Pulmonary artery endothelial cell (primary cell): ENCODE results near the gene RELN. TPM values are rescaled to one million over a fixed set of nuclear protein-coding genes. Genes with fewer than 3 reads are reported as not detected.

Source experiments
- DNase-seq: peaks from one replicate; pipeline ENCODE4 v3.0.0-alpha.2; 2011; ENCODE audit warnings: low read depth, low spot score
- total RNA-seq: library from RNA; depleted of rRNA; stranded (reverse); fragments of >200 nt; gene quantifications from 2 replicates; pipeline ENCODE4 v1.2.3, GENCODE V29; 2014

The RELN gene
- total RNA-seq, 1 donor from 2014 or later, result 7.9 TPM

DNA sequence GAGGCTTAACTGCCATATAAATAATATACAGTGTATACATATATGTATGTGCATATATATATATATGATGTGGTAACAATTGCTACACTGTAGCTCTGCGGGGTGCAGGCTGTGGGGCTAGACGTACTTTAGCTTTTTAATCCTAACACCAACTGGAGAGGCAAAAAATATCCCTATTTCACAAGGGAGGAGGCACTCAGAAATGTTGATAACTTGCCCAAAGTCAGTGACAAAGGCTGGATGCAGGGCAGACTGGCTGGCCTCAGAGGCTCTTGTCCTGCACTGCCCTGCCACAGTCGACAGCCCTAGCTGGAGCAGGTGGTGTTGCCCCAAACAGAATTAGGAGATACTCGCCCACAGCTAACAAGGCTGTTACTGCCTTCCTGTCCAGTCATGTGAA is 1.5 kb upstream of the RELN start:
- no peak for DNase-seq

DNA sequence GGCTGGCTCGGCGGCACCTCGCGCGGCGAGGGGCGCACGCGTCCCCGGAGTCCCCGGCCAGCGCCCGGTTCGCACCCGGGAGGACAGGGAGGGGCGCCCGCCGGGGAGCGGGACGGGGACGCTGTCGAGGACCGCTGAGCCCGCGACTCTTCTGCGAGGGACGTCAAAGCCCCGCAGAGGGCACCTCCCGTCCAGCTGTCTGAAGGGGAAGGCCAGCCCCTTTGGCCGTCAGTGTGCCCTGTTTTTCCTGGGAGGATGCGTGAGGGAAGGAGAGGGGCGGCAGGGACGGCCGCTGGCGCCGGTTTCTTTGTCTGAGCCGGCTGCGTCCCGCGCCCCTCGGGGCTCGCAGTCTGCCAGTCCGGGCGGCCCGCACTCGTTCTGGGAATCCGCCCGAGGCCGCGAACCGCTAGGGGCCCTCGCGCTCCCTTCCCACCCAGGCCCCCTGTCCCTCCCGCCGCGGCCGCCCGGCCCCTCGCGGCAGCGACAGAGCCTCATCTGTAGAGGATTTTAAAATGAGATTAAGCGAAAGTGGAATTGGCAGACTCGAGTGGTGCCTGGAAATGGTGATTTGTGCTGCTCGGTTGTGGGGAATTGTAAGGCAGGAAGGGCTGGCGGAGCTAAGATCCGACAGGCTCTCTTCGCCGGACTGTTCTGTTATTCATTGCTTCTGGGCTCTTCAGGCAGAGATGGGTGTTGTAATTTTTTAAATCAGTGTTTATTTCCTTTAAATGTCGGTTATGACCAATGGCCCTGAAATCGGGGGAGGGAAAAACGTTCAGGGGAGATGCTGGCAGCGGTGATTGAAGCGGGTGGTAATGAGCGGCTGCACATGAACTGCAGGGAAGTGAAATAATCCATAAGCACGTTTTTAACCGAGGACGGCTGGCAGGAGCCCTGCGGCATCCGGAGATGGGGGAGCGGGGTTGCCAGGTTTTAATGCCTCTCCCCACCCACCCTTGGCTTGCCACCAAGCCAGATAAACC is 618 bp upstream of the RELN start:
- no peak for DNase-seq

DNA sequence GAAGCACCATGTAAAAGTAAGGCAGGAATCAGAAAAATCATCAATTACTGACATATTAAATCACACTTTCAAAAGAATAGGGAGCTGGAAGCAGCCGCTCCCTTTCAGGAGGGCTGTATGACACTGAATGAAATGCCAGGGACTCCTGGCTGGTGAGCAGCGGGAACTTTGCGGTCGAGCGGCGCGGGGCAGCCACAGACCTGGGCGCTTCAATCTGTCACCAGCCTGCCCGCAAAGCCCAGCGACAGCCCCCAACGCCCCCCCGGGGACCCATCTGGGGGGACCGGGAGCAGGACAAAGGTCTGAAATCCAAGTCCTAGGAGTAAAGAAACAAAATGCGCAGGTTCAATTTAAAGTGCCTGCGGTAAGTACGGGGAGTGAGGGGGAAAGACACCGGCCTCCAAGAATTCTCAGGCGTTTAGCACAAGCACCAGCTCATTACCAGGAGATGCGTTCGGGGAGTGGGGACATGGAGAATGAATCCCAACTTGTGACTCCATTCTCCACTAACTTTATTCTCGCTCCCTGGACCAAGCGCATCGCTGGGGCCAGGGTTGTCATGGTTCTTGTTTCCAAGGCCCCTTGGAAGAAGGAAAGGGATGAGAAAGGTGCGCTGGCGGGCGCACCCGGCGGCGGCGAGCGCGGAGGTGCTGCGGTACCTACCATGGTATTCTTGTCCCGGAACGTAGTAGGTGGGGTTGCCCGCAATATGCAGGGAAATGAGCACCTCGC is 824 bp downstream of the RELN start:
- no peak for DNase-seq

DNA sequence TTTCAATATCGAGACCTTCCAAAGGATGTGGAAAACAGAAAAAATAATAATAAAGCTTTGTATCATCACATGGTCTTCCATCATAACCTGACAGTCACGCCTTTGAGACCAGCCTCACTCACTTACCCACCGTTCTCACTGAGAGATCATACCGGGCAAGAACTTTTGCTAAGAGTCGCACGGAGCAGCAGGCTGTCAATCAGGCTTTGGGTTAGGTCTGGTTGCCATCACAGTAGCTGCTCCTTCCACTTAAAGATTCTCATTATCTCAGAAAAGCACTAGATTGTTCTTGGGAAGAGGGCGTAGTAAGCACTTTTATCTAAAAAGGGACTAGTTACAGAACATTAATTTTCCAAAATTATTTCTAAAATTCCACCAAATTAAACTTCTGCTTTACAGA is 2.0 kb downstream of the RELN start:
- DNase-seq, result no peak

DNA sequence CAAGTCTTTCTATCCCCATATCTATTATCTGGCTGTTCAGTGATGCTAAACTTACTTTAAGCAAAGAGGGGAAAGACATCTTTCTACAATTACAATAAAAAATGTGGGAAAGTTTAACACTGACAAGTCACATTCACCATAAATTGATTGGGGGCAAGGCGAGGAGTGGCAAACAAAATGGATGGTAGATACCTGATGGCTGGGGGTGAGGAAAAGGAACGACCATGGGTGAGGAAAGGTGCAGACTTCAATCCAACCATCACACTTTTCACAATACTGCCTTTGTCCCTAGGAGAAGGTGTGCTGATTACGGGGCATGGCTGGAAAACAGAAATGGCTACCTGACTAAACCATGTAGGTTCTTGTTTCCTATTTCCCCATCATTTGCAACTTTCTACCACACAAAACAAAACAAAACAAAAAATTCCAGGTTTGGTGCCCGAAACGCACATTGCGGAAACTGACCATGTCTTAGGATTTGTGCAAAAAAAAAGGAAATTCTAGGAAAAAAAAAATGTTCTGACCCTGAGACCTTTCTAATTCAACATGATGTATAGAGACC is 3.8 kb downstream of the RELN start:
- no peak for DNase-seq

DNA sequence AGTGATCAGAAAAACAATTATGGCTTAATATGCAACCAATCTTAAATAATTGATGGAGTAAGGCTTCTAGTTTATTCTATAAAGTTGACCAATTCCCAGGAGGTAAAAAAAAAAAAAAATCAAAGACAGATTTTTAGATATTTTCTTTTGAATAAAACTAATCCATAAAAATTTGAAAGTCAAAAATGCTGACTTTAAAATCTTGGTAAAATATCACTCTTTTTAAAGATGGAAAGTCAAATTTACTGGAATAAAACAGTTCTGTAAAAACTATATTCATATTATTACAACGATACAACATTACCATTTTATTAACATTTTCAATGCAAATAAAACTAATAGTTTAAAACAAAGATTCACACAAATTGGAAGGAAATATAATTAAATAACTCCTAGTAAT is 5.4 kb downstream of the RELN start:
- no peak for DNase-seq

DNA sequence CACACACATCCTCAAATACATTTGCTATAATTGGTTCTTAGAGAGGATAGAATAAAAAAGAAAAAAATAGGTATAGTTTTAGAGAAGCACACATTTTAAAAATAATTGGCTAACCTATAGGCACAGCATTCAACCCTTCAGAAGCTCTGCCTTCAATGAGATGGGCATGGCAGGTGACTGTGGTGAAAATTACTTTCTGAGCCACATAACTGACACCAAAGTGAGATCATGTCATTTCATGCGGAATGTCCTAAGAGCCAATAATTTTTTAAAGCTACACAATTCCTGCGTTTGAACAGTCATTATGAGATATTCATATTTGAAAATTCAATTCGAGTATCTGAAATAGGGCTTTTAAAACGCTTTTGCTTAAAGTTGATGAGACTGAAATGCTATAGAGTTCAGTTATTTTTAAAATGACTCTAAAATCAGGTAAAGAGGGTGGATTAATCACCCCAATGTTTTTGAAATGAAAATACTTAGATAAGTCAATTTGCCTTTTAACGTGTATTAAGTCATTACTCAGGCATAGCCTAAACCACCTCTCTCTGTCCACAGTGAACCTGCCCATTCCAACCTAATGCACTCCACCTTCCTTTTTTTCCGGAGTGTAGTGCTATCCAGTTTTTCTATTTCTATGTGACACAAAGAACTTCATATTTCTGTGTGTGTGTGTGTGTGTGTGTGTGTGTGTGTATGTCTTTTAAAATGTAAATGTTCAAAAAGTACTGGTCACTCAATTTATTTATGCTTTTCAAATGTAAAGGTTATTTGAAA is 6.1 kb downstream of the RELN start:
- no peak for DNase-seq

DNA sequence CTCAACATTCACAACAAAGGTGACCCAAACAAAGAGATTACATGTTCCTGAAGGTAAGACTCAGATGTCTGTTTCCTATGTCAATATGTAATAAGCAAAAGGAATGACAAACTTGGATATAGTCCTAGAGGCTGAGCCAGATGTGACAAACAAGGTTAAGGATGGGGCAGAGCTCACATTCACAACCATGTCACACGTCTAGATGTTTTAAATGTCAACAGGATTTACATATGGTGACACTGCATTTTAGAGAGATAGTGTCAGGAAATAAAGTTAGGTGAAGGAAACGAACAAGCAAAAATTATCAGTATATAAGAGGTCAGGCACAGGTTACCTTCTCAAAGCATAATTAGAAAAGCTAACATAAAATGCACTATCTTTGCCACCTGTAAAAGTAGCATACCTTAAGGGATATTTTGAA is 8.4 kb downstream of the RELN start:
- no peak for DNase-seq

DNA sequence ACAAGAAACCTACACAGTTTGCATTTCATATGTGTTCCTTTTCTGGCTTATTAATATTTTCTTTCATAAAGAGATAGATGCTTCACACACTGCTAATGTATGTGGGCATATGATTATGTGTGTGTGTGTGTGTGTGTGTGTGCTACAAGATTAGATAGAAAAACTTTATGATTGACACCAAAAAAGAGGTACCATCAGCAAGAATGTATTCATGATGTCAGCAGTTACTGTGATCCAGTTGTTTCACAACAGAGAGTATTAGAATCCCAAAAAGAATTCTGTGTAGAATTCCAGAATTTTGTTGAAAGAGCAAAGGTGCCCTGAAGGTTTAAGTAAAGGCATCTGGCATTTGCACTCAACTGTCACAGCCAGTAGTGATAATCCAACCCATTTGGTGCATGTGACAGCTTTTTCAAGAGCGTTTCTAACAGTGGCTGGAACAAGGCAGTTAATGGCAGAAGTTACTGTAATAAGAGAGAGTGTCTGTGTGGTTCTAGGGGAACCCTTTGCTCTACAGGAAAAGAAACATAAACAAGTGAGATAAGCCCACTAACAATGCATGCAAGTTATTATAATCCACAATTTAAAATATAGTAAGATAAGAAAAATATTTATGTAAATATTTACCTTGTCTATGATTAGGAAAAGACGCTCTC is 16.6 kb downstream of the RELN start:
- no peak for DNase-seq

DNA sequence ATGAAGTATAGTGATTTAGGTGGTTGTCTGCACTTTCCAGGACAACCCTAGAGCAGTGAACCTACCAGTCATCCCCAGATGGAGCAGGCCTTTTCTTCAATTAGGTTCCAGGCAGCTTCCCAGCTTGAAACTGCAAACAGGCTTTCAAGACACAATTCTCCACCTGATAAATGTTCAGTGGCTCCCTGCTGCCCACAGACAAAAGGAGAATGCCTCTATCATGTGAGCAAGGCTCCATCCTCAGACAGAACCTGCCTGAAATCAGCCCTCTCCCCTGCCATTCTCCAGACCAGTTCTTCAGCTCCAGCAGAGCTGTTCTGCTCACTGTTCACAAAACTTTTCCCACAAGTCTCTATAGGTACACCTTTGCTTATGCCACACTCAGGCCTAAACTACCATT is 22.1 kb downstream of the RELN start:
- no peak for DNase-seq

DNA sequence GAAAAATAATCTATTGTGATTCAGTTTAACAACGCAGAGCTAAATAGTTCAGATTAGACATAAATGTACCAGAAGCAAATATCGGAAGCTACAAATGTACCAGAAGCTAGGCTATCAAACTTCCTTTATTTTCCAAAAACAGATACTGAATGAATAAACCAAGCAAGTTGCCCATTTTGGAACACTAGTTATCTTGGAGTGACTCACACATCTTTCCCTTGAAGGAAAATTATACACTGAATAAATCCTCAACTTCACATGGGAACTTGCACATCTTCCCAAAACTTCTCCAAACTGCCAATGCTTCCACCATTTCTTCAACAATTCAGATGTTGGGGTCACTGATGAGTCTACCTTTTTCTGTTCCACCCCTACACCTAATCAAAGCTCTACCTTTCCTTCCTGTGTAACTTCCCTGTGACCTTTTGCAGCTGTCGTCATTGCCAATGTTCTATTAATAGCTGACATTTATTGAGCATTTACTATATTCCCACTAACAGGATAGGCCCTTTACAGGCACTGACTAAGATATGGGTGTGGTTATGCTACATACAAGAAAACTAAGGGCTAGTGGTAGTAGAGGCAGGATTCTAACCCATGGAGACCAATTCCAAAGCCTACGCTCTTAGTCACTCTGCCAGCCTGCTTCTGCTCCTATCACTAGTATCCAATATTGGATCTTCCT is 22.7 kb downstream of the RELN start:
- no peak for DNase-seq

DNA sequence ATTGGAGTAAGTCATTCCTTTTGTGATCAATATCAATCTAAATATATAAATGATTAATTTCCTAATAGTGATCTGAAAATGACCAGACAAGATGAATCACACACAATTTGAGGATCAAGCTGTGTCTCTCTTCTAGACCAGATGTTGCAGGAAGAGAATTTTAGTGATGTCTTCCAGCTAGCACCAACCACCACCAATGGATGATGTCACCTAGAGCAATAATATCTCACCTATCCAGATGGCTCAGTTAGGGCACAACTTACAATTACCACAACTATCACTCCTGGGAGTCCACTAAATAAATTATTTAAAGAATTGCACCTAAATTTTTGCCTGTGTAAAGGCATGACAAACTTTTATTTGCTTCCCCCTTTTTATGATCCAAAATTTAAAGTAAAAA is 25.2 kb downstream of the RELN start:
- no peak for DNase-seq

DNA sequence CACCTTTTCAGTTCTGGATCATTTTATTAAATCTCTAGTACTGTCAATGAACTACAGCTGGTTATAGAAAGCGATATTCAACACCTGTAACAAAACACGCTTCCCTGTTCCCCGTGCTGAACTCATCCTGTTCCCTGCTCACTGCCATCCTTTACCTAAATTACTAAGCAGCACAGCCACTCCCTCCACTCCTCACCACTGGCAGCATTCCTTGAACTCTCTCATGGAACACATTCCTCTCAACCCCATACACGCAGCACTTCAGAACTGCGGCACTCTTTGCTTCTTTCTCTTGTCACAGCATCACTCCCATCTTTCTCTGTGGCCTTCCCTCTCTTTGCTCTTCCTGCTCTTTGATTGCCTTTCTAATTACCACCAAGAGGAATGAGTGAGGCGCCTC is 27.4 kb downstream of the RELN start:
- DNase-seq, result no peak

DNA sequence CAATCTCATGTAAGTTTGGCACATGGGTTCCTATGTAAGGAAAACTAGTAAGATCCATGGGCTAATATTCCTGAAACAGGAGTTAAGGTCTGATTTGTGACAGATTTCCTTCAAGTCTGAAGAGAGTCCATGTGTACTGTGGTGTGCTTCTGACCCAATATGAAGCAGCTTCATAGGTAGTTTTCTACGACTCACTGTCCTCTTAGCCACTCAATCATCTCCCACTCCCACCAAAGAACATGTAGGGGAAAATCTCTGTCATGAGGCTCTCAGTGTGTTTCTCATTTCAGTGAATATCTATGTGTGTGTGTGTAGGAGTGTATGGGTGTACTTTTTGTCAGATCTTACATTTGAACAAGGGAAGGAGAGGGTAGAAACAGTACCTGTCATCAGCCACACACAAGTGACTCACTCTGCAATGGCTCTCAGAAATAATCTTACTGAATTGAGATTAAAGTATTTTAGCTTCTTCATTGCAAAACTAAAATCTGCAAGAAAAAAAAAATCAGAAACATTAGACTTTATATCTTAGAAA is 31.1 kb downstream of the RELN start:
- no peak for DNase-seq

DNA sequence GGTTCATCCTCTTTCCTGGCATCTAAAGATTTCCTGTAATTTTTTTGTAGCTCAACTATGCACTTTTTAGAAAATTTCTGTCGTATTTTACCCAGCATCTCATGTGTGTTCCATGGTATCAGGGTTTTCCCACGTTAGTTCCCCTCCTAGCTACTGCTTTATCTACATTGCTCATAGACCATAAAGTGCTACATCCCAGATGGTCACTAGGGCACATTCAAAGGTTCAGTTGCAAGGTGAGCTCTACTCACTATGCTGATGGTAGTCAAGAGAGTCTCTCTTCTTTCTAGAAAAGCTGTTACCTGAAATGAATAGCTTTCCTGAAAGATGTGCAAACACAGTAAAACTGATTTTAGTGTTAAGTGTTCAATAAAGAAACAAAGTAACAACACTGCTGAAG is 33.5 kb downstream of the RELN start:
- DNase-seq, result no peak

DNA sequence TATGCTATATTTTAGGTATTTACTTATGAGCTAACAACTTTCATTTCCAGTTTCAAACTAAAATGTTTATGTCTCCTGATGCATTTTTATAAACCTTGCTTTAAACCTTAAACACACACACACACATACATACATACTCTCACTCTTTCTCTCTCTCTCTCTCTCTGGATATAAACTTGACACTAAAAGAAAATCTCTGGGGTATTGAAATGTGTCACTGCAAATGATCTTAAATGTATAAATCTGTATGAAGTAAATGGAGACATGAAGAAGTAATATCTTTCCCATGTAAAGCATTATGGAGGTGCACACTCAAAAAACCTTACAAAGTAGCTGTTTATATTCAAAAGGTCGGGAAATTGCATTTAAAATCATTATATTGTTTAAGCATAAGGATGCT is 37.0 kb downstream of the RELN start:
- DNase-seq, result no peak

DNA sequence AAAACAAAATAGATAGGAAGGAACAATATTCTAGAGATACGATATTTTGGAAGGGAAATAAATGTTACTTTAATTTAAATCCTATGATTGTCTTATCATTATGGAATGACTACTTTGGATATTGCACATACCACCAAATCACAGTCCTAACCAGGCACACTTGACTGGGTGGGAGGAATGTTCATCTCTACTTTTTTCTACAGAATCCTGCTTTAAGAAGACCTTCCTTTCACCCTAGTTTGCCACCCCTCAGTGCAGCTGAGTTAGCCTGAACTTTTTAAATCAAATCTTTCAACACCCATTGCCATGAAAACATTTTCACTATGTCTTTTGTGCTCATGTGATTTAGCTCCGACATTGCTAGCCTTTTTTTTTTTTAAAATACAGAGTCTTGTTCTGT is 38.1 kb downstream of the RELN start:
- no peak for DNase-seq

DNA sequence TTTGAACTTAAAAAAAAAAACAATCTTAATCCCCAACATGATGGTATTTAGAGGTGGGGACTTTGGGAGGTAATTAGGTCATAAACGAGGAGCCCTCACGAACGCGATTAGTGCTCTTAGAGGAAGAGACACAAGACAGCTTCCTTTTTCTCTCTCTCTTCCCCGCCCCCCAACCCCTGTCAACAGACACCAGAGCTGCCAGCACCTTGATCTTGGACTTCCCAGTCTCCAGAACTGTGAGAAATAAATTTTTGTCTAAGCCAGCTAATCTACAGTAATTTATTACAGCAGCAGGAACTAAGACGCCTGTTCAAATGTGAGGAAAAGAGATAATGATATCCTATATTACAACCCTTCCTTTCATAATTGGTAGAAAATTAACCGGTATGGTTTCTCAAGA is 40.1 kb downstream of the RELN start:
- no peak for DNase-seq

DNA sequence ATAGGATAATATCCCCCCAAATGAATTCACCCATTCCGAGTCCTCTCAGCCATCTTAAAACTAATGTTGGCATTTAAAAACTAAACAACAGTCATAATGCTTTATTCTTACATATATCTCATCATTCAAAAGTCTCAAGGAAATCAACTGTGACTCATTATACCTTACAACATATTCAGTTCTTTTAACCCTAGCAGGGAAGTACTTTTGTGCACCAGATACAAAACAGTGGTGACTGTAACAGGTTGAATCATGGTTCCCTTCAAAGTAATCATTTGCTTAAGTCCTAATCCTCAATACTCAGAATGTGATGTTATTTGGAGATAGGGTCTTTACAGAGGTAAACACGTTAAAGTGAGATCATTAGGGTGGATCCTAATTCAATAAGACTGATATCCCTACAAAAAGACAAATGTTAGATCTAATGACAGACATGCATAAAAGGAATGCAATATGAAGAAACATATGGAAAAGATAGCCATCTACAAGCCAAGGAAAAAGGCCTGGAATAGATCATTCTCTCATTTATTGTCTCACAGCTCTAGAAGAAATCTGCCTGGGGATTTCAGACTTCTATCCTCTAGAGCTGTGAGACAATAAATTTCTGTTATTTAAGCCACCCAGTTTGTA is 42.3 kb downstream of the RELN start:
- DNase-seq, result no peak
